Immature natural killer cell (primary cell): ENCODE results near the gene ZNF613. TPM values are rescaled to one million over a fixed set of nuclear protein-coding genes. Genes with fewer than 3 reads are reported as not detected.

Experiments used
- DNase-seq, 3 donors: peaks; one replicate each; pipeline ENCODE4 v3.0.0; 2022; ENCODE audit warnings: mixed read lengths in 1 of 3
- H3K27ac Mint-ChIP-seq, 6 donors: one replicate each; pipeline ENCODE4 v1.8.0; 2020; ENCODE audit warnings: mixed read lengths in 6 of 6, mild to moderate bottlenecking in 5 of 6, inconsistent platforms in 4 of 6, moderate library complexity in 3 of 6
- H3K27me3 Mint-ChIP-seq, 3 donors: one replicate each; pipeline ENCODE4 v1.8.0; 2020 to 2021; ENCODE audit warnings: low read depth in 3 of 3, mild to moderate bottlenecking in 3 of 3, mixed read lengths in 3 of 3, moderate library complexity in 3 of 3, inconsistent platforms in 1 of 3
- H3K36me3 Mint-ChIP-seq, 3 donors: one replicate each; pipeline ENCODE4 v1.8.0; 2020; ENCODE audit warnings: mixed read lengths in 3 of 3, inconsistent platforms in 2 of 3, mild to moderate bottlenecking in 2 of 3
- H3K4me1 Mint-ChIP-seq, 2 donors: one replicate each; pipeline ENCODE4 v1.8.0; 2020; ENCODE audit warnings: inconsistent platforms in 2 of 2, mild to moderate bottlenecking in 2 of 2, mixed read lengths in 2 of 2, moderate library complexity in 1 of 2
- H3K4me3 Mint-ChIP-seq, 5 donors: one replicate each; pipeline ENCODE4 v1.8.0; 2020; ENCODE audit warnings: mild to moderate bottlenecking in 5 of 5, mixed read lengths in 5 of 5, inconsistent platforms in 3 of 5, moderate library complexity in 3 of 5
- H3K9me3 Mint-ChIP-seq, 6 donors: one replicate each; pipeline ENCODE4 v1.8.0; 2020; ENCODE audit warnings: mild to moderate bottlenecking in 6 of 6, mixed read lengths in 6 of 6, inconsistent platforms in 4 of 6, moderate library complexity in 3 of 6
- polyA plus RNA-seq, 3 donors: library from polyadenylated mRNA; unstranded; fragments of 300-500 nt; fragmentation: Illumina TruSeq; gene quantifications; one replicate each; pipeline ENCODE4 v1.2.3, GENCODE V29; 2021

Gene ZNF613
- polyA plus RNA-seq, 3 donors from 2014 or later, result 2.9 to 6.8 (median 5.8) TPM

- H3K4me1 Mint-ChIP-seq, result peaks cover 0 to 2% of the 10 kb centered on the region in 2 donors
- H3K9me3 Mint-ChIP-seq, result peaks cover 64 to 94% (median 91%) of the 10 kb centered on the region in 6 donors
- H3K4me3 Mint-ChIP-seq, result no peak overlapping the region
- H3K27me3 Mint-ChIP-seq, result peaks cover 0 to 6% (median 3%) of the 10 kb centered on the region in 3 donors
- peaks cover 55 to 68% (median 61%) of the 10 kb centered on the region in 3 donors for H3K36me3 Mint-ChIP-seq
- H3K27ac Mint-ChIP-seq, result no peak overlapping the region
- no peak for DNase-seq
These were observed 66.2 kb downstream of the ZNF613 start for GRCh38 chr19:51993422-51993821.

GRCh38 chr19:51994048-51994644 is 66.9 kb downstream of the ZNF613 start:
- Mint-ChIP-seq H3K4me1 (no peaks in the 10 kb centered on the region), H3K27ac (no peak overlapping the region), H3K36me3 (peaks cover 53 to 70% (median 63%) of the 10 kb centered on the region in 3 donors), H3K27me3 (peaks cover 0 to 7% (median 3%) of the 10 kb centered on the region in 3 donors), H3K4me3 (no peak overlapping the region), H3K9me3 (peaks cover 68 to 94% (median 91%) of the 10 kb centered on the region in 6 donors)
- DNase-seq, result no peak

Other genes with a start within 250 kb of the ZNF613 start
- 1 to 10 TPM in 2 of 3 donors, not detected in 1; 2.3 to 2.4 TPM for gene SPACA6, start 234.1 kb upstream of the ZNF613 start, polyA plus RNA-seq
- gene HAS1, start 203.5 kb upstream of the ZNF613 start, polyA plus RNA-seq, result not detected
- 1 to 10 TPM; 1.8 to 6.9 (median 1.8) TPM for gene FPR1, start 175.6 kb upstream of the ZNF613 start, polyA plus RNA-seq
- not detected for gene FPR2, start 166.3 kb upstream of the ZNF613 start, polyA plus RNA-seq
- not detected for gene FPR3, start 132.3 kb upstream of the ZNF613 start, polyA plus RNA-seq
- gene ZNF577, start 39.5 kb upstream of the ZNF613 start, polyA plus RNA-seq, result 1 to 10 TPM; 1.5 to 6.8 (median 4.0) TPM
- gene ZNF649, start 22.5 kb upstream of the ZNF613 start, polyA plus RNA-seq, result 10 to 100 TPM in 2 of 3 donors, 1 to 10 TPM in 1; 6.8 to 12.2 (median 11.0) TPM
- gene ZNF350, start 59.4 kb downstream of the ZNF613 start, polyA plus RNA-seq, result 10 to 100 TPM; 15.3 to 23.1 (median 22.6) TPM
- 1 to 10 TPM; 4.1 to 9.8 (median 8.9) TPM for gene ZNF615, start 80.7 kb downstream of the ZNF613 start, polyA plus RNA-seq
- gene ZNF614, start 100.9 kb downstream of the ZNF613 start, polyA plus RNA-seq, result 1 to 10 TPM; 5.2 to 6.7 (median 6.1) TPM
- 1 to 10 TPM in 2 of 3 donors, under 1 TPM in 1; 0.31 to 9.2 (median 3.6) TPM for gene ZNF432, start 121.4 kb downstream of the ZNF613 start, polyA plus RNA-seq
- 1 to 10 TPM; 3.4 to 5.6 (median 4.9) TPM for gene ZNF841, start 168.3 kb downstream of the ZNF613 start, polyA plus RNA-seq
- 10 to 100 TPM in 1 of 3 donors, 1 to 10 TPM in 1, not detected in 1; 3.2 to 10.7 TPM for gene ZNF616, start 212.5 kb downstream of the ZNF613 start, polyA plus RNA-seq
- 10 to 100 TPM in 1 of 3 donors, 1 to 10 TPM in 2; 7.2 to 15.9 (median 7.7) TPM for gene ZNF836, start 244.1 kb downstream of the ZNF613 start, polyA plus RNA-seq